Esophagus muscularis mucosa (tissue), 3 donors: ENCODE data around the gene GNAO1.

Experiments
- CTCF ChIP-seq, 3 experiments: fragments of 200-600 bp in 2 of 3; fragments of 450-650 bp in 1 of 3; sonication (generic) in 2 of 3; IDR thresholded peaks; one replicate each; pipeline ENCODE4 v1.5.1; 2017 to 2019; ENCODE audit warnings: antibody characterized with exemption in 3 of 3, mild to moderate bottlenecking in 2 of 3, moderate library complexity in 1 of 3
- POLR2A ChIP-seq: fragments of 450-650 bp; IDR thresholded peaks from one replicate; pipeline ENCODE4 v1.6.1; 2017; ENCODE audit warnings: antibody characterized with exemption, moderate library complexity, mild to moderate bottlenecking, low read depth
- POLR2AphosphoS5 ChIP-seq, 2 donors: sonication (generic); formaldehyde crosslinking; IDR thresholded peaks; one replicate each; pipeline ENCODE4 v1.6.1; 2017; ENCODE audit warnings: antibody characterized with exemption in 2 of 2

GRCh38 chr16:56300242-56300623 lies 108.9 kb downstream of the GNAO1 start:
- TF ChIP-seq POLR2A (no peak), POLR2AphosphoS5 (IDR thresholded peaks at IDR 0.05) (no peak), CTCF (IDR thresholded peaks at IDR 0.05) (no peak)
